ENCODE measurements around the gene ZNF254. TPM values are rescaled to one million over a fixed set of nuclear protein-coding genes. Genes with fewer than 3 reads are reported as not detected.
"Not testable (repeated sequence)": the region's sequence is repeated elsewhere in the genome, so short reads cannot be mapped to it uniquely, and the experiment has no call there.

Gene ZNF254
- total RNA-seq, 2 donors from 2014 or later = 13.3 to 14.9 TPM

DNA sequence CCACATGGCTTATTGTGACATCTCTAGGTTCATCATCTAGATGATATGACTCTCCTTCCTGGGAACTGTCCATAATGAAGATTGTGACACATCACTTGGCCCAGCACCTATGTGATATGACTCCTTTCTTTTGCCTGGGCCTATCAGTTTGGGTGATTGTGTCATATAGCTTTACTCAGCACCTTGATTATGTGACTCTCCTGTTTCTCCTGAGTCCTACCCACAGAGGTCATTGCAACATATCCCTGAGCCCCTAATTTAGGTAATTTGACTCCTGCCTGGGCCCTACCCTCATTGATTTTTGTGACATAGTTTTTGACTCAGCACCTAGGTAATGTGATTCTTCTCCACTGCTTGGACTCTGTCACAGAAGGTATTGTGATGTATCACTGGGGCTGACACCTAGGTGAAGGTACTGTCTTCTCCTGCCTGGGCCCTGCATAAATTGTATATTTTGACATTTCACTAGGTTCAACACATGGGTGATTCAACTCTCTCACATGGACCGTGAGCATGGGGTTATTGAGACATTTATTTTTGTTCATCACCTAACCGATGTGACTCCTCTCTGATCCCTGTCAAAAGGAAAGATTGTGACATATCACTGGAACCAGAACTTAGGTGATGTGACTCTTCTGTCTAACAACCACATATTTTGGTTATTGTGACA is 26.2 kb upstream of the ZNF254 start:
- Mint-ChIP-seq H3K27me3 (ENCODE audit: low read depth) (no peaks in the 10 kb centered on the region), H3K4me1 (ENCODE audit: low read depth) (peaks cover 30% of the 10 kb centered on the region), H3K27ac (peak overlapping the region; percentile 91), H3K4me3 (no peak overlapping the region), H3K9me3 (no peaks in the 10 kb centered on the region), H3K36me3 (ENCODE audit: insufficient read depth in 2 of 2) (peaks cover 23 to 29% of the 10 kb centered on the region in 2 donors)
- peak in 1 of 2 donors; percentile 26 for DNase-seq
- ATAC-seq (replicated peaks in 1 of 2) = peak; percentile 57 to 68

DNA sequence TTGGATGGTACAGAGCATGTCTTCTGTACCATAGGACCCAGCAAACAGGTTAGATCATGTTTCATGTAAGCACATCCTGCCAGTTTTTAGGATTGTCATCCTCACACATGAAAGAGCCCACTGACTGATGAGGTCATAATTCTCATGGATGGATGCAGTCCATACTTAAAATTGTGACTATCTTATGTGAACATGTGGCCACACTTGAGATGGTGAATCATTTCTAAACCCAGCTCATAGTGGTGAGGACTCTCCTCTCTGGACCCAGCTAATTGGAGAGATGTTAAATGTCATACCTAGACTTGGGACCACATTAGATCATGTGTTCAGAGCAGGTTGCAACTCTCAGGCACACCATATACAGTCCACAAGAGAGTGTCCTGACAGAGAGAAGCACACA is 24.8 kb upstream of the ZNF254 start:
- Mint-ChIP-seq H3K36me3 (ENCODE audit: insufficient read depth in 2 of 2) (peaks cover 20 to 26% of the 10 kb centered on the region in 2 donors), H3K9me3 (no peaks in the 10 kb centered on the region), H3K27me3 (ENCODE audit: low read depth) (no peaks in the 10 kb centered on the region), H3K27ac (peak overlapping the region; percentile 52), H3K4me1 (ENCODE audit: low read depth) (peaks cover 23% of the 10 kb centered on the region), H3K4me3 (no peak overlapping the region)
- ATAC-seq (replicated peaks in 1 of 2) (peak; percentile 50 to 72), DNase-seq (no peak)

DNA sequence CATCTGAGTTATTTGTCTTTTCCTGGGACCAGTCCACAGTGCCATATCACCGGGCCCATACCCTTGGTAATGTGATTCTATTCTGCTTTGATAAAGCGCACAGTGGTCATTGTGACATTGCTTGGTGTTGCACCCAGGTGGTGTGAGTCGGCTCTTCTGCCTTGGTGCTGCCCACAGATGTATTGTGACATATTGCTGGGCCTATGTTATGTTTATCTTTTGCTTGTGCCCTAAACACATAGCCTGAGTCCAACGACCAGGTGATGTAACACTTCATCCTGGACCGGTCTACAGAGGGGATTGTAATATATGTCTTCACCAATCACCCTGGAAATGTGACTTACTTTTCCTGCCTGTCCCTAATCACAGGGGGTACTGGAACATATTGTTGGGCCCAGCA is 23.7 kb upstream of the ZNF254 start:
- H3K27ac Mint-ChIP-seq = no peak overlapping the region
- H3K36me3 Mint-ChIP-seq (ENCODE audit: insufficient read depth in 2 of 2) = peaks cover 22 to 23% of the 10 kb centered on the region in 2 donors
- H3K9me3 Mint-ChIP-seq = no peaks in the 10 kb centered on the region

DNA sequence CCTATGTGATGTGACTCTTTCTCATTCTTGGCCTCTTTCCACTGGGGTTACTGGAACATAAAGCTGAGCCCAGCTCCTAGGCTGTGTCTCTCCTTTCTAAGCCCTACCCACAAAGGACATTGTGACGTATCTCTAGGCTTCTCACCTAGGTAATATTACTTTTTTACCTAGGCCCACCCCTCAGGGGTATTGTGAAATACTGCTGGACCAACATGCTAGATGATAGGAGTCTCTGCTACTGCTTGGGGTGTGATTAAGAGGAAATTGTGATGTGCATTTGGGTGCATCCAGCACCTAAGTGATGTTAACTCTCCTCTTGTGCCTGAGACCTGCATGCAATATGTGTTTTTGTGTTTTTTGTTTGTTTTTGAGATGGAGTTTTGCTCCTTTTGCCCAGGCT is 22.8 kb upstream of the ZNF254 start:
- Mint-ChIP-seq H3K9me3 (no peaks in the 10 kb centered on the region), H3K27ac (no peak overlapping the region), H3K4me1 (ENCODE audit: low read depth) (peaks cover 23% of the 10 kb centered on the region), H3K27me3 (ENCODE audit: low read depth) (no peaks in the 10 kb centered on the region), H3K36me3 (ENCODE audit: insufficient read depth in 2 of 2) (peaks cover 23% of the 10 kb centered on the region in 2 donors), H3K4me3 (no peak overlapping the region)
- DNase-seq (no peak), ATAC-seq (replicated peaks in 1 of 2) (no peak)

More for the DNA sequence above, 23.7 kb upstream of the ZNF254 start:
- Mint-ChIP-seq H3K4me3 (no peak overlapping the region), H3K27me3 (ENCODE audit: low read depth) (no peaks in the 10 kb centered on the region), H3K4me1 (ENCODE audit: low read depth) (peaks cover 23% of the 10 kb centered on the region)
- ATAC-seq (replicated peaks in 1 of 2) (no peak), DNase-seq (no peak)

DNA sequence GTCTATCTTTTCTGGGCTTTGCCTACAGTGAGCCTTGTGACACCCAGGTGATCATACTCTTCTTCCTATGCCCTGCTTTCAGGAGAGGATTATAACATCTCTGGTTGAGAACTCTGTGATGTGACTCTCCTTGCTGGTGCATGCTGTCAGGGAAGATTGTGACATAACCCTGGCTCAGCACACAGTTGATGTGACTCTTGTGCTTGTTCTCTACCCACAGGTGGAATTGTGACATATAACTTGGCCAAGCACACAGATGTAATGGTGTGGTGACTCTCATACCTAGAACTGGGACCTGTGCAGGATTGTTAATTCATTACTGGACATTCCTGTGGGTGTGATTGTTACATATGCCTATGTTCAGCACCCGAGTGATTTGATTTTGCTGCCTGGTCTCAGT is 21.7 kb upstream of the ZNF254 start:
- DNase-seq (no peak), ATAC-seq (replicated peaks in 1 of 2) (no peak)
- Mint-ChIP-seq H3K36me3 (ENCODE audit: insufficient read depth in 2 of 2) (peaks cover 18 to 23% of the 10 kb centered on the region in 2 donors), H3K27ac (no peak overlapping the region), H3K4me3 (no peak overlapping the region), H3K4me1 (ENCODE audit: low read depth) (peaks cover 19% of the 10 kb centered on the region), H3K9me3 (no peaks in the 10 kb centered on the region), H3K27me3 (ENCODE audit: low read depth) (no peaks in the 10 kb centered on the region)

DNA sequence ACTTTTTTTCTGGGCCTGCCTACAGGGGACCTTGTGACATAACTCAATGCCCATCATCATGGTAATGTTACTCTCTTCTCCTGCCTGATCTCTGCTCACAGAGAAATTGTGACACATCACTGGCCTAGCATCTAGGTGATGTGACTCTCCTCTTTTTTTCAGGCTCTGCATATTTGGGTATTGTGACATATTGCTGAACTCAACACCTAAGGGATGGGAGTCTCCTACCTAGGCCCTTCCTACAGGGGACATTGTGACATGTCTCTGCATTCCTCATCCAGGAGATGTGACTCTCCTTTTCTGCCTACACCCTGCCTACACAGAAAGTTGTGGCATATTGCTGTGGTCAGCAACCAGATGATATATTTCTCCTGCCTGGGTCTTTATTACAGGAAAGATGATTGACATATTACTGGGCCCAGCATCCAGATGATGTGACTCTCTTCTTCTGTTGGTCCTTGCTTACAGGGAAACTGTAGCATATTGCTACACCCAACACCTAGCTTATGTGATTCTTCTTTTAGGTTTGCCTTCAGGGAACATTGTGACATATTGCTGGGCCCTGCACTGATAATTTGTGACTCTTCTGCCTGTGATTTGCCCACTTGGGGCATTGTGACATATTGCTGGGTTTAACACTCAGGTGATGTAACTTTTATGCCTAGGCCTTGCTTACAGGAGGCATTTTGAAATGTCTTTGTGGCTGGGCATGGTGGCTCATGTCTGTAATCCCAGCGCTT is 21.0 kb upstream of the ZNF254 start:
- H3K36me3 Mint-ChIP-seq (ENCODE audit: insufficient read depth in 2 of 2) = peaks cover 12 to 16% of the 10 kb centered on the region in 2 donors
- no peak overlapping the region for H3K27ac Mint-ChIP-seq
- no peak for ATAC-seq (replicated peaks in 1 of 2)
- peaks cover 11% of the 10 kb centered on the region for H3K4me1 Mint-ChIP-seq (ENCODE audit: low read depth)
- no peaks in the 10 kb centered on the region for H3K27me3 Mint-ChIP-seq (ENCODE audit: low read depth)
- H3K4me3 Mint-ChIP-seq = no peak overlapping the region
- no peaks in the 10 kb centered on the region for H3K9me3 Mint-ChIP-seq
- DNase-seq = no peak

DNA sequence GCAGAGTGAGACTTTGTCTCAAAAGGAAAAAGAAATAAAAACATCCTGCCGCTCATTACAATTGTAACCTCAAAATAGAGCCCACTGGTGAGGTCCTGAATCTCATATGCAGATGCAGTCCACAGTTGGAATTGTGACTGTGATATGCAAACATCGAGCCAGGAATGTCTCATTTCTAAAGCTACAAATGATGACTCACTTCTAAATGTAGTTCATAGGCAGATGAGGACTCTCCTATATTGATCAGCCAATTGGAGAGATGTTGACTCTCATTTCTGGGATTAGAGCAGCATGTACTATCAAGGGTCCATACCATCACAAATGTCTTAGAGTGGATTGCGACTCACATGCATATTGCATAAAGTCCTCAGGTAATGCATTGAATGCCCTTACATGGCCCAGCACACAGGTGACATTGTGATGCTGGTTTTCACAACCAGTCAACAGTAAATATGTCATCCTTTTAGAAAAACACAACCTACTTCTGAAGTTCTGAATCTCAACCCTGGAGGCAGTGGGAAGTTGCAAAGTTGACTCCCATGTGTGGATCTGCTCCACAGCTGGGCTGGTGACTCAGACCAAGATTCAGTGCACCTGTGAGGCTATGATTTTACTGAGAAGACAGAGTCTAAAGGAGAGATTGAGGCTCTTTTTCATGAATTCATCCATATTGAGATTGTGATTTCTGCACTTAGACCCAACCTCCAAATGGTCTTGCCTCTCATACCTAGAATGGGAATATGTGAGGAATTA is 16.9 kb upstream of the ZNF254 start:
- ATAC-seq (replicated peaks in 1 of 2) (peak in 1 of 2 donors; percentile 11), DNase-seq (no peak)
- H3K4me3 Mint-ChIP-seq = no peak overlapping the region
- H3K27ac Mint-ChIP-seq = no peak overlapping the region
- peaks cover 29 to 30% of the 10 kb centered on the region in 2 donors for H3K36me3 Mint-ChIP-seq (ENCODE audit: insufficient read depth in 2 of 2)
- H3K27me3 Mint-ChIP-seq (ENCODE audit: low read depth) = no peaks in the 10 kb centered on the region
- peaks cover 2 to 6% of the 10 kb centered on the region in 2 donors for H3K9me3 Mint-ChIP-seq
- H3K4me1 Mint-ChIP-seq (ENCODE audit: low read depth) = peaks cover 18% of the 10 kb centered on the region

DNA sequence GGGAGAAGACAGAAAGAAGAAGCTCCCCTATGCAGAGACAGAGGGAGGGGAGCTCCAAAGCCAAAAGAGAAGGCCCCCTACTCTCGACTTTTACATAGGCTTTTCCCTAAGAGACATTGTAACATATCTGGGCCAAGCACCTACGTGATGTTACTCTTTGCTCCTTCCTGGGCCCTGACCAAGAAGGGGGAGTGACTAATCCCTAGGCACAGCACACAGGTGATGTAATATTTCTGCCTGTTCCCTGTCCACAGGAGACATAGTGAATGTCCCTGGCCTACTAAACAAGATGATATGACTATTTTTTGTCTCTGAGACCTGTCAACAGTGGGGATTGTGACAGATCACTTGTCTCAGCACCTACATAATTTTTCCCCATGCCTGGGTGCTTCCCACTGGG is 15.9 kb upstream of the ZNF254 start:
- peaks cover 32 to 35% of the 10 kb centered on the region in 2 donors for H3K36me3 Mint-ChIP-seq (ENCODE audit: insufficient read depth in 2 of 2)
- DNase-seq = no peak
- no peak overlapping the region for H3K4me3 Mint-ChIP-seq
- H3K4me1 Mint-ChIP-seq (ENCODE audit: low read depth) = peaks cover 21% of the 10 kb centered on the region
- no peaks in the 10 kb centered on the region for H3K27me3 Mint-ChIP-seq (ENCODE audit: low read depth)
- H3K9me3 Mint-ChIP-seq = peaks cover 4 to 9% of the 10 kb centered on the region in 2 donors
- no peak for ATAC-seq (replicated peaks in 1 of 2)
- H3K27ac Mint-ChIP-seq = no peak overlapping the region

DNA sequence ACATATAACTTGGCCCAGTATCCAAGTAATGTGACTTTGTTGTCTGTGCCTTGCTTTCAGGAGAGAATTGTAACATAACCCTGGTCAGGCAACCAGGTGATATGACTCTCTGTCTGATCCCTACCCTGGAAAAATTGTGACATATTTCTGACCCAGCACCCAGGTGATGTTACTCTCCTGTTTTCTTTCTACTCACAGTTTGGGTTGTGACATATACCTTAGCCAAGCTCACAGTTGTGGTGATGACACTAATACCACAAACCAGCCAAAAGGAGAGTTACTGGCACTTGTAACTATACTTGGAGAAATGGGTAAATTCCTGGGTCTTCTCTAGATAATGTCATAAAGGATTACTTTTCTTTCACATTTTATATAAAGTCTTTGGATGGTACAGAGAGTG is 14.3 kb upstream of the ZNF254 start:
- H3K27ac Mint-ChIP-seq = no peak overlapping the region
- no peaks in the 10 kb centered on the region for H3K27me3 Mint-ChIP-seq (ENCODE audit: low read depth)
- H3K36me3 Mint-ChIP-seq (ENCODE audit: insufficient read depth in 2 of 2) = peaks cover 27 to 34% of the 10 kb centered on the region in 2 donors
- peaks cover 21% of the 10 kb centered on the region for H3K4me1 Mint-ChIP-seq (ENCODE audit: low read depth)
- ATAC-seq (replicated peaks in 1 of 2) (peak; percentile 40 to 41), DNase-seq (no peak)
- H3K4me3 Mint-ChIP-seq = no peak overlapping the region
- H3K9me3 Mint-ChIP-seq = peaks cover 4 to 9% of the 10 kb centered on the region in 2 donors

DNA sequence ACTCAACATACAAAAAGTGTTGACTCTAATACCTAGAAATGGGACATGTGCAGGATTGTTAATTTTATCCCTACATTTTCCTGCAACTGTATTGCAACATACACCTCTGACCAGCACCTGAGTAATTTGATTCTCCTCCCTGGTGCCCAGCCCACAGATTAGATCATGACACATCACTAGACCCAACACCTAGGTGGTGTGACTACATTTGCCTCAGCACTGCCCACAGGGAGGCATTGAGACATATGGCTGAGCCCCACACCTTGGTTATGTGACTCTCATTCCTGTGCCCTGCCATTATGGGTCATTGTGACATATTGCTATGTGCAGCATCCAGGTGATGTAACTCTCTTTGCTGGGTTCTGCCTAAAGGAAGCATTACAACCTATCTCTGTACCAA is 13.2 kb upstream of the ZNF254 start:
- DNase-seq (peak in 1 of 2 donors; percentile 22), ATAC-seq (replicated peaks in 1 of 2) (peak; percentile 60 to 63)
- H3K4me3 Mint-ChIP-seq = no peak overlapping the region
- peaks cover 5 to 9% of the 10 kb centered on the region in 2 donors for H3K9me3 Mint-ChIP-seq
- H3K4me1 Mint-ChIP-seq (ENCODE audit: low read depth) = peaks cover 21% of the 10 kb centered on the region
- H3K36me3 Mint-ChIP-seq (ENCODE audit: insufficient read depth in 2 of 2) = peaks cover 24 to 31% of the 10 kb centered on the region in 2 donors
- peak overlapping the region; percentile 33 for H3K27ac Mint-ChIP-seq
- H3K27me3 Mint-ChIP-seq (ENCODE audit: low read depth) = no peaks in the 10 kb centered on the region

DNA sequence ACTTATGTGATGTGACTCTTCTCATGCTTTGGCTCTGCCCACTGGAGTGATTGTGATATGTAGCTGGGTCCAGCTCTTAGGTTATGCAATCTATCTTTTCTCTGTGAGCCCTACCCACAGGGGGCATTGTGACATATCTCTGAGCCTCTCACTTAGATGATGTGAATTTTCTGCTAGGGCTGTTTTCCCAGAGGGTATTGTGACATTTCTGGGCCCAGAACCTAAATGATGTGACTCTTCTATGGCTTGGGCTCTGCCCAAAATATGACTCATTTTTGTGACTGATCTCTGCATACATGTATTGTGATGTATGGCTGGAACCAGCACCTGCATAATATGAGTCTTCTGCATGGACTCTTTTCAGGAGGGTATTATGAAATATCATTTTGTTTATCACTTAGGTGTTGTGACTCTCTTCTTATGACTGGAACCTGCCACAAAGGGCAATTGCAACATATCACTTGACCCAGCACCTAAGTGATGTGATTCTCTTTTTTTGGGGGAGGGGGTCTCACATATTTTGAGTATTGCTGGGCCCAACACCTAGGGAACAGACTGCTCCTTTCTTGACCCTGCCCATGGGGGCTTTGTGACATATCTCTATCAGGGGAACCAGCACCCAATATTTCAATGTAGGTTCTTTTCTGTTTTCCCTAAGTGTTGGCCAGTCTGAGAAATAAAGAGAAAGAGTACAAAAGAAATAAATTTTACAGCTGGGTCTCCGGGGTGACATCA is 12.1 kb upstream of the ZNF254 start:
- ATAC-seq (replicated peaks in 1 of 2) (peak; percentile 77 to 81), DNase-seq (no peak)
- Mint-ChIP-seq H3K4me1 (ENCODE audit: low read depth) (peaks cover 21% of the 10 kb centered on the region), H3K27me3 (ENCODE audit: low read depth) (no peaks in the 10 kb centered on the region), H3K36me3 (ENCODE audit: insufficient read depth in 2 of 2) (peaks cover 23 to 34% of the 10 kb centered on the region in 2 donors), H3K27ac (peak overlapping the region; percentile 86), H3K4me3 (no peak overlapping the region), H3K9me3 (peaks cover 7 to 9% of the 10 kb centered on the region in 2 donors)

DNA sequence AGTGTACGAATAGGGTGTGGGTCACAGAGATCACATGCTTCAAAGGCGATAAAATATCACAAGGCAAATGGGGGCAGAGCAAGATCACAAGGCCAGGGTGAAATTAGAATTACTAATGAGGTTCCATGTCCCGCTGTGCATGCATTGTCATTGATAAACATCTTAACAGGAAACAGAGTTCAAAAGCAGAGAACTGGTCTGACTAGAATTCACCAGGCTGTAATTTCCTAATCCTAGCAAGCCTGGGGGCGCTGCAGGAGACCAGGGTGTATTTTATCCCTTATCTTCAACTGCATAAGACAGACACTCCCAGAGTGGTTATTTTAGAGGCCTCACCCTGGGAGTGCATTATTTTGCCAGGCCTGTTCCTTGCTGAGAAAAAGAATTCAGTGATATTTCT is 11.5 kb upstream of the ZNF254 start:
- not testable (repeated sequence) for DNase-seq; H3K9me3 Mint-ChIP-seq; H3K4me3 Mint-ChIP-seq; H3K27me3 Mint-ChIP-seq (ENCODE audit: low read depth); ATAC-seq (replicated peaks in 1 of 2)
- Mint-ChIP-seq H3K4me1 (ENCODE audit: low read depth) (peaks cover 21% of the 10 kb centered on the region), H3K27ac (peak overlapping the region; percentile 86), H3K36me3 (ENCODE audit: insufficient read depth in 2 of 2) (peaks cover 21 to 35% of the 10 kb centered on the region in 2 donors)
